Transverse colon (tissue), 4 donors: Measurements from ENCODE around the gene ZNF91.

ENCODE experiments used
- EP300 ChIP-seq: sonication (generic); formaldehyde crosslinking; IDR thresholded peaks from one replicate; pipeline ENCODE4 v1.6.1; 2017; ENCODE audit warnings: antibody characterized with exemption, low read depth
- POLR2A ChIP-seq: fragments of 450-650 bp; IDR thresholded peaks from one replicate; pipeline ENCODE4 v1.6.1; 2016; ENCODE audit warnings: antibody characterized with exemption, mild to moderate bottlenecking, moderate library complexity
- POLR2AphosphoS5 ChIP-seq, 3 donors: sonication (generic); formaldehyde crosslinking; IDR thresholded peaks; one replicate each; pipeline ENCODE4 v1.6.1; 2016; ENCODE audit warnings: antibody characterized with exemption in 3 of 3
- TF ChIP-seq, protein P1 (sequence below), 5 experiments: fragments of 200-600 bp in 3 of 5; fragments of 450-650 bp in 2 of 5; sonication (generic) in 3 of 5; IDR thresholded peaks; 1 replicate in 2 of 5; 2 replicates in 3 of 5; pipeline ENCODE4 v1.5.1; 2016 to 2017; ENCODE audit warnings: antibody characterized with exemption in 5 of 5, inconsistent platforms in 3 of 5, mild to moderate bottlenecking in 2 of 5, moderate library complexity in 1 of 5

DNA sequence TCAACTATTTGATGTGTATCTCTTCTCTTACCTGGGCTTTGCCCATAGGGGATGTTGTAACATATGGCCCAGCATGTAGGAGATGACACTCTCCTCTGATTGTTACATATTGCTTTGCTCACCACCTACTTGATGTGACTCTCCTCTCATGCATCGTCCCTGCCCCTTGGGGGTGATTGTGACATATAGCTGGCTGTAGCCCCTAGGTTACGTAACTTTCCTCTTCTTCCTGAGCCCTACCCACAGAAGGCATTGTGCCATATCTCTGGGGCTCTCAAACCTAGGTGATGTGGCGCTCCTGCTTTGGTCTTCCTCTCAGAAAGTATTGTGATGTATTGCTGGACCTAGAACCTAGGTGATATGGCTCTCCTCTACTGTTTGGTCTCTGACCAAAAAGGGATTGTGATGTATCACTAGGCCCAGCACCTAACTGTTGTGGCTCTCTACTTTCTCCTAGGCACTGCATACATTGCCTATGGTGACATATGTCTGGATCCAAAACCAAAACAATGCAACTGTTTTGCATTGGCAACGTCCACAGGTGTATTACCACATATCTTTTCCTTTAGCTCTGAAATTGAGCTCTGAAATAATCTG lies 73.2 kb downstream of the ZNF91 start:
- TF ChIP-seq, protein P1, sequence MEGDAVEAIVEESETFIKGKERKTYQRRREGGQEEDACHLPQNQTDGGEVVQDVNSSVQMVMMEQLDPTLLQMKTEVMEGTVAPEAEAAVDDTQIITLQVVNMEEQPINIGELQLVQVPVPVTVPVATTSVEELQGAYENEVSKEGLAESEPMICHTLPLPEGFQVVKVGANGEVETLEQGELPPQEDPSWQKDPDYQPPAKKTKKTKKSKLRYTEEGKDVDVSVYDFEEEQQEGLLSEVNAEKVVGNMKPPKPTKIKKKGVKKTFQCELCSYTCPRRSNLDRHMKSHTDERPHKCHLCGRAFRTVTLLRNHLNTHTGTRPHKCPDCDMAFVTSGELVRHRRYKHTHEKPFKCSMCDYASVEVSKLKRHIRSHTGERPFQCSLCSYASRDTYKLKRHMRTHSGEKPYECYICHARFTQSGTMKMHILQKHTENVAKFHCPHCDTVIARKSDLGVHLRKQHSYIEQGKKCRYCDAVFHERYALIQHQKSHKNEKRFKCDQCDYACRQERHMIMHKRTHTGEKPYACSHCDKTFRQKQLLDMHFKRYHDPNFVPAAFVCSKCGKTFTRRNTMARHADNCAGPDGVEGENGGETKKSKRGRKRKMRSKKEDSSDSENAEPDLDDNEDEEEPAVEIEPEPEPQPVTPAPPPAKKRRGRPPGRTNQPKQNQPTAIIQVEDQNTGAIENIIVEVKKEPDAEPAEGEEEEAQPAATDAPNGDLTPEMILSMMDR (IDR thresholded peaks at IDR 0.05), result no peak
- no peak for TF ChIP-seq POLR2A
- no peak for TF ChIP-seq POLR2AphosphoS5 (IDR thresholded peaks at IDR 0.05)
- no peak for TF ChIP-seq EP300
